ENCODE measurements around the gene CNOT8. TPM values are rescaled to one million over a fixed set of nuclear protein-coding genes. Genes with fewer than 3 reads are reported as not detected.

The CNOT8 gene
- total RNA-seq, 1 experiment from 2014 or later, result 72.3 TPM

- Histone ChIP-seq H3K4me3 (no peak overlapping the region), H3K27me3 (ENCODE audit: insufficient read depth, low read depth) (no peaks in the 10 kb centered on the region), H3F3A (ENCODE audit: insufficient read depth, low read depth) (no peaks in the 10 kb centered on the region; the same call in 1 of the 2 replicates), H2AFZ (no peak overlapping the region), H3K27ac (no peak overlapping the region), H4K20me1 (ENCODE audit: insufficient read depth) (no peaks in the 10 kb centered on the region), H3K4me2 (no peak overlapping the region), H3K9me3 (ENCODE audit: insufficient read depth, low read depth) (no peaks in the 10 kb centered on the region), H3K9me2 (ENCODE audit: insufficient read depth) (no peaks in the 10 kb centered on the region), H3K36me3 (ENCODE audit: low read depth) (no peaks in the 10 kb centered on the region), H3K79me2 (ENCODE audit: low read depth) (no peaks in the 10 kb centered on the region), H3K4me1 (replicated peaks; ENCODE audit: insufficient read depth) (no peaks in the 10 kb centered on the region)
- ChIA-PET POLR2A (ENCODE audit: unreplicated experiment) (no interaction called here), CTCF (no interaction called here)
- no TSS peak for BruUV-seq (replicated peaks)
- no peak for DNase-seq
- TF ChIP-seq EZH2 (IDR thresholded peaks at IDR 0.05; ENCODE audit: low read depth) (no peak), CTCF (conservative IDR thresholded peaks at IDR 0.05) (no peak)
- intact Hi-C loops (cut with micrococcal nuclease; ENCODE audit: unreplicated experiment), result no loop called here
Measured at GRCh38 chr5:154849264-154849785, 9.1 kb upstream of the CNOT8 start.

GRCh38 chr5:154849791-154850201, 8.6 kb upstream of the CNOT8 start:
- Histone ChIP-seq H3K27ac (no peak overlapping the region), H3K9me2 (ENCODE audit: insufficient read depth) (no peaks in the 10 kb centered on the region), H3K27me3 (ENCODE audit: insufficient read depth, low read depth) (no peaks in the 10 kb centered on the region), H3K9me3 (ENCODE audit: insufficient read depth, low read depth) (no peaks in the 10 kb centered on the region), H3K4me1 (replicated peaks; ENCODE audit: insufficient read depth) (no peaks in the 10 kb centered on the region), H3F3A (ENCODE audit: insufficient read depth, low read depth) (no peaks in the 10 kb centered on the region; the same call in 1 of the 2 replicates), H3K36me3 (ENCODE audit: low read depth) (no peaks in the 10 kb centered on the region), H3K79me2 (ENCODE audit: low read depth) (no peaks in the 10 kb centered on the region), H3K4me3 (no peak overlapping the region), H2AFZ (no peak overlapping the region), H4K20me1 (ENCODE audit: insufficient read depth) (no peaks in the 10 kb centered on the region), H3K4me2 (no peak overlapping the region)
- DNase-seq, result no peak
- TF ChIP-seq EZH2 (IDR thresholded peaks at IDR 0.05; ENCODE audit: low read depth), result no peak
- TF ChIP-seq CTCF (conservative IDR thresholded peaks at IDR 0.05), result no peak
- ChIA-PET POLR2A (ENCODE audit: unreplicated experiment) (no interaction called here), CTCF (no interaction called here)
- intact Hi-C loops (cut with micrococcal nuclease; ENCODE audit: unreplicated experiment), result loop anchor here (10.0 kb wide), 1 partner anchor 405 kb away; the partner anchor contains the start of gene SAP30L
- no TSS peak for BruUV-seq (replicated peaks)

- no peak within 1 kb of the TSS for H2AFZ ChIP-seq
- H3K27ac ChIP-seq, result no peak within 1 kb of the TSS
- H3K9me2 ChIP-seq (ENCODE audit: insufficient read depth), result no peaks in the 10 kb centered on the region
- H3K9me3 ChIP-seq (ENCODE audit: insufficient read depth, low read depth), result no peaks in the 10 kb centered on the region
- H3K36me3 ChIP-seq (ENCODE audit: low read depth), result no peaks in the 10 kb centered on the region
- CTCF ChIA-PET, result no interaction called here
- H3K4me2 ChIP-seq, result no peak within 1 kb of the TSS
- DNase-seq, result no peak
- no peaks in the 10 kb centered on the region for H3K79me2 ChIP-seq (ENCODE audit: low read depth)
- no peaks in the 10 kb centered on the region; the same call in 1 of the 2 replicates for H3F3A ChIP-seq (ENCODE audit: insufficient read depth, low read depth)
- TF ChIP-seq EZH2 (IDR thresholded peaks at IDR 0.05; ENCODE audit: low read depth) (no peak), CTCF (conservative IDR thresholded peaks at IDR 0.05) (no peak)
- H3K4me3 ChIP-seq, result no peak within 1 kb of the TSS
- no peaks in the 10 kb centered on the region for H4K20me1 ChIP-seq (ENCODE audit: insufficient read depth)
- no peaks in the 10 kb centered on the region for H3K4me1 ChIP-seq (replicated peaks; ENCODE audit: insufficient read depth)
- BruUV-seq (replicated peaks), result no TSS peak
- POLR2A ChIA-PET (ENCODE audit: unreplicated experiment), result no interaction called here
- H3K27me3 ChIP-seq (ENCODE audit: insufficient read depth, low read depth), result no peaks in the 10 kb centered on the region
- intact Hi-C loops (cut with micrococcal nuclease; ENCODE audit: unreplicated experiment), result loop anchor here (10.0 kb wide), 1 partner anchor 406 kb away; the partner anchor contains the start of gene SAP30L
Measured at GRCh38 chr5:154850255-154851062, 8.0 kb upstream of the CNOT8 start, which contains the start of gene FAXDC2. Gene FAXDC2, minus strand, starts transcription at chr5:154850603. Its CDS starts 12,425 bp downstream, at chr5:154838178.
